Upper lobe of left lung (tissue), 4 donors: ENCODE results near the gene CCIN.

ENCODE experiments used
- POLR2A ChIP-seq, 4 donors: fragments of 450-650 bp; IDR thresholded peaks; one replicate each; pipeline ENCODE4 v1.5.1; 2016 to 2017; ENCODE audit warnings: antibody characterized with exemption in 4 of 4, mild to moderate bottlenecking in 2 of 4
- POLR2AphosphoS5 ChIP-seq, 2 donors: sonication (generic); formaldehyde crosslinking; IDR thresholded peaks; one replicate each; pipeline ENCODE4 v1.5.1; 2017; ENCODE audit warnings: antibody characterized with exemption in 2 of 2
- TF ChIP-seq, protein P1 (sequence below), 6 experiments: fragments of 450-650 bp in 4 of 6; fragments of 200-600 bp in 2 of 6; sonication (generic) in 2 of 6; IDR thresholded peaks; one replicate each; pipeline ENCODE4 v1.5.1; 2016 to 2019; ENCODE audit warnings: antibody characterized with exemption in 6 of 6

GRCh38 chr9:36190388-36191289 is 21.5 kb downstream of the CCIN start, which contains the start of gene CLTA:
- TF ChIP-seq POLR2A (IDR thresholded peaks at IDR 0.05) (peak in 3 of 4 donors; percentile 79 to 95 (median 95)), POLR2AphosphoS5 (IDR thresholded peaks at IDR 0.05) (peak; percentile 95 to 98)
- TF ChIP-seq, protein P1, sequence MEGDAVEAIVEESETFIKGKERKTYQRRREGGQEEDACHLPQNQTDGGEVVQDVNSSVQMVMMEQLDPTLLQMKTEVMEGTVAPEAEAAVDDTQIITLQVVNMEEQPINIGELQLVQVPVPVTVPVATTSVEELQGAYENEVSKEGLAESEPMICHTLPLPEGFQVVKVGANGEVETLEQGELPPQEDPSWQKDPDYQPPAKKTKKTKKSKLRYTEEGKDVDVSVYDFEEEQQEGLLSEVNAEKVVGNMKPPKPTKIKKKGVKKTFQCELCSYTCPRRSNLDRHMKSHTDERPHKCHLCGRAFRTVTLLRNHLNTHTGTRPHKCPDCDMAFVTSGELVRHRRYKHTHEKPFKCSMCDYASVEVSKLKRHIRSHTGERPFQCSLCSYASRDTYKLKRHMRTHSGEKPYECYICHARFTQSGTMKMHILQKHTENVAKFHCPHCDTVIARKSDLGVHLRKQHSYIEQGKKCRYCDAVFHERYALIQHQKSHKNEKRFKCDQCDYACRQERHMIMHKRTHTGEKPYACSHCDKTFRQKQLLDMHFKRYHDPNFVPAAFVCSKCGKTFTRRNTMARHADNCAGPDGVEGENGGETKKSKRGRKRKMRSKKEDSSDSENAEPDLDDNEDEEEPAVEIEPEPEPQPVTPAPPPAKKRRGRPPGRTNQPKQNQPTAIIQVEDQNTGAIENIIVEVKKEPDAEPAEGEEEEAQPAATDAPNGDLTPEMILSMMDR (IDR thresholded peaks at IDR 0.05) = peak in 5 of 6 experiments; percentile 8 to 59 (median 36)
